Liver (tissue), 9 donors: ENCODE measurements around the gene MEGF11. TPM values are rescaled to one million over a fixed set of nuclear protein-coding genes. Genes with fewer than 3 reads are reported as not detected.

Source experiments
- DNase-seq: peaks from one replicate; pipeline ENCODE4 v3.0.0-alpha.2; 2017; ENCODE audit warnings: low spot score
- H3K27ac ChIP-seq, 2 donors: one replicate each; pipeline ENCODE4 v1.7.0; 2013; ENCODE audit warnings: inconsistent platforms in 2 of 2, low read length in 2 of 2, control low read depth in 1 of 2, low read depth in 1 of 2, mild to moderate bottlenecking in 1 of 2
- H3K27me3 ChIP-seq, 4 donors: one replicate each; pipeline versions ENCODE4 v1.6.1 to v1.7.0; 2013; ENCODE audit warnings: low read length in 3 of 4, inconsistent platforms in 1 of 4, mild to moderate bottlenecking in 1 of 4, moderate library complexity in 1 of 4; ENCODE audit not compliant: control insufficient read depth in 4 of 4, insufficient read depth in 4 of 4
- H3K36me3 ChIP-seq, 4 donors: one replicate each; pipeline versions ENCODE4 v1.6.1 to v1.7.0; 2013; ENCODE audit warnings: low read length in 3 of 4, mild to moderate bottlenecking in 3 of 4, low read depth in 1 of 4, moderate library complexity in 1 of 4; ENCODE audit not compliant: control insufficient read depth in 4 of 4, insufficient read depth in 3 of 4
- H3K4me1 ChIP-seq, 4 donors: one replicate each; pipeline versions ENCODE4 v1.6.1 to v1.7.0; 2013; ENCODE audit warnings: low read length in 3 of 4, mild to moderate bottlenecking in 3 of 4, moderate library complexity in 1 of 4; ENCODE audit not compliant: control insufficient read depth in 4 of 4, insufficient read depth in 4 of 4
- H3K4me3 ChIP-seq, 3 donors: one replicate each; pipeline versions ENCODE4 v1.6.1 to v1.7.0; 2013; ENCODE audit warnings: low read length in 3 of 3, control low read depth in 1 of 3, low read depth in 1 of 3, mild to moderate bottlenecking in 1 of 3
- H3K9ac ChIP-seq, 2 donors: one replicate each; pipeline ENCODE4 v1.7.0; 2013; ENCODE audit warnings: low read length in 2 of 2, mild to moderate bottlenecking in 2 of 2, moderate library complexity in 2 of 2, control low read depth in 1 of 2, low read depth in 1 of 2
- H3K9me3 ChIP-seq, 4 donors: one replicate each; pipeline versions ENCODE4 v1.6.1 to v1.7.0; 2013; ENCODE audit warnings: low read length in 3 of 4; ENCODE audit not compliant: control insufficient read depth in 4 of 4
- CTCF ChIP-seq: fragments of 150-350 bp; IDR thresholded peaks from 2 replicates; pipeline ENCODE4 v1.5.1; 2017; ENCODE audit warnings: improper control_type of control experiment, low read depth, low read length; ENCODE audit not compliant: missing input control
- EGR1 ChIP-seq, 2 donors: IDR thresholded peaks; 2 replicates each; pipeline ENCODE4 v1.6.1; 2016 to 2018; ENCODE audit warnings: antibody characterized with exemption in 2 of 2, low read depth in 2 of 2
- FOXA1 ChIP-seq: IDR thresholded peaks from 2 replicates; pipeline ENCODE4 v1.6.1; 2016; ENCODE audit warnings: antibody characterized with exemption
- FOXA2 ChIP-seq: IDR thresholded peaks from 2 replicates; pipeline ENCODE4 v1.6.1; 2016; ENCODE audit warnings: antibody characterized with exemption
- GABPA ChIP-seq, 2 donors: IDR thresholded peaks in 1 of 2; conservative IDR thresholded peaks in 1 of 2; 2 replicates each; pipeline ENCODE4 v1.6.1; 2016; ENCODE audit warnings: antibody characterized with exemption in 2 of 2, mild to moderate bottlenecking in 1 of 2, moderate library complexity in 1 of 2
- HNF4A ChIP-seq, 2 donors: conservative IDR thresholded peaks; 2 replicates each; pipeline ENCODE4 v1.6.1; 2016; ENCODE audit warnings: antibody characterized with exemption in 2 of 2, mild to moderate bottlenecking in 2 of 2
- HNF4G ChIP-seq: IDR thresholded peaks from 2 replicates; pipeline ENCODE4 v1.6.1; 2016; ENCODE audit warnings: antibody characterized with exemption
- JUND ChIP-seq, 2 donors: IDR thresholded peaks; 2 replicates each; pipeline ENCODE4 v1.6.1; 2016; ENCODE audit warnings: antibody characterized with exemption in 2 of 2
- NR2F2 ChIP-seq: IDR thresholded peaks from 2 replicates; pipeline ENCODE4 v1.6.1; 2016; ENCODE audit warnings: antibody characterized with exemption
- RXRA ChIP-seq, 2 donors: IDR thresholded peaks; 2 replicates each; pipeline ENCODE4 v1.6.1; 2017 to 2018; ENCODE audit warnings: antibody characterized with exemption in 2 of 2, mild to moderate bottlenecking in 1 of 2
- SP1 ChIP-seq: IDR thresholded peaks from 2 replicates; pipeline ENCODE4 v1.6.1; 2018; ENCODE audit warnings: antibody characterized with exemption, mild to moderate bottlenecking
- TAF1 ChIP-seq: conservative IDR thresholded peaks from 2 replicates; pipeline ENCODE4 v1.6.1; 2016; ENCODE audit warnings: antibody characterized with exemption, mild to moderate bottlenecking
- YY1 ChIP-seq: IDR thresholded peaks from 2 replicates; pipeline ENCODE4 v1.6.1; 2016; ENCODE audit warnings: antibody characterized with exemption, mild to moderate bottlenecking
- WGBS: extraction: QIAGEN DNeasy Blood & Tissue Kit; methylation state at CpG from one replicate; pipeline ENCODE4 v1.1.7; 2013; 5-methylcytosine and 5-hydroxymethylcytosine counted together
- polyA plus RNA-seq, 2 donors: library from polyadenylated mRNA; stranded (reverse) in 1 of 2; unstranded in 1 of 2; fragments of 200-250 nt in 1 of 2; fragments of >200 nt in 1 of 2; fragmentation: Nextera tagmentation in 1 of 2; extraction: Ambion mirVana in 1 of 2; gene quantifications; one replicate each; pipeline versions ENCODE4 v1.2.1 to v1.2.3, GENCODE V29; 2013 to 2015
- total RNA-seq, 2 donors: library from RNA; depleted of rRNA; stranded (reverse); fragments of >200 nt; gene quantifications; one replicate each; pipeline ENCODE4 v1.2.3, GENCODE V29; 2014
- TF ChIP-seq, protein P1 (sequence below): IDR thresholded peaks from 2 replicates; pipeline ENCODE4 v1.6.1; 2016; ENCODE audit warnings: antibody characterized with exemption
- TF ChIP-seq, protein P2 (sequence below): IDR thresholded peaks from 2 replicates; pipeline ENCODE4 v1.6.1; 2016; ENCODE audit warnings: antibody characterized with exemption
- TF ChIP-seq, protein P3 (sequence below): IDR thresholded peaks from 2 replicates; pipeline ENCODE4 v1.6.1; 2016; ENCODE audit warnings: antibody characterized with exemption, mild to moderate bottlenecking
- donor health status: healthy.
- donor health status: healthy.
- donor health status: healthy.
- donor health status: healthy.
- donor health status: healthy.

Gene MEGF11
- total and polyA plus RNA-seq, 4 donors, result under 0.01 to 0.51 (median 0.03) TPM; not detected in 1

GRCh38 chr15:66157507-66157906 is 96.0 kb downstream of the MEGF11 start:
- Histone ChIP-seq H3K36me3 (no peaks in the 10 kb centered on the region), H3K9me3 (no peaks in the 10 kb centered on the region), H3K27me3 (peaks cover 0 to 3% (median 0%) of the 10 kb centered on the region in 4 donors), H3K9ac (no peak overlapping the region), H3K4me1 (no peaks in the 10 kb centered on the region), H3K4me3 (no peak overlapping the region), H3K27ac (no peak overlapping the region)
- DNase-seq, result no peak
- WGBS, result 55% methylated on average over 2 of the region's 2 CpGs
- TF ChIP-seq HNF4A (conservative IDR thresholded peaks at IDR 0.05) (no peak), TAF1 (no peak), EGR1 (IDR thresholded peaks at IDR 0.05; ENCODE audit: low read depth in 2 of 2) (no peak), YY1 (no peak), SP1 (no peak), FOXA2 (no peak), RXRA (IDR thresholded peaks at IDR 0.05) (no peak), GABPA (IDR thresholded peaks at IDR 0.05 in 1 of 2, conservative IDR thresholded peaks at IDR 0.05 in 1 of 2) (no peak), HNF4G (no peak), CTCF (no peak)
- TF ChIP-seq, protein P1, sequence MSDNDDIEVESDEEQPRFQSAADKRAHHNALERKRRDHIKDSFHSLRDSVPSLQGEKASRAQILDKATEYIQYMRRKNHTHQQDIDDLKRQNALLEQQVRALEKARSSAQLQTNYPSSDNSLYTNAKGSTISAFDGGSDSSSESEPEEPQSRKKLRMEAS, result no peak
- TF ChIP-seq, protein P2, sequence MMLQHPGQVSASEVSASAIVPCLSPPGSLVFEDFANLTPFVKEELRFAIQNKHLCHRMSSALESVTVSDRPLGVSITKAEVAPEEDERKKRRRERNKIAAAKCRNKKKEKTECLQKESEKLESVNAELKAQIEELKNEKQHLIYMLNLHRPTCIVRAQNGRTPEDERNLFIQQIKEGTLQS, result no peak
- TF ChIP-seq, protein P3, sequence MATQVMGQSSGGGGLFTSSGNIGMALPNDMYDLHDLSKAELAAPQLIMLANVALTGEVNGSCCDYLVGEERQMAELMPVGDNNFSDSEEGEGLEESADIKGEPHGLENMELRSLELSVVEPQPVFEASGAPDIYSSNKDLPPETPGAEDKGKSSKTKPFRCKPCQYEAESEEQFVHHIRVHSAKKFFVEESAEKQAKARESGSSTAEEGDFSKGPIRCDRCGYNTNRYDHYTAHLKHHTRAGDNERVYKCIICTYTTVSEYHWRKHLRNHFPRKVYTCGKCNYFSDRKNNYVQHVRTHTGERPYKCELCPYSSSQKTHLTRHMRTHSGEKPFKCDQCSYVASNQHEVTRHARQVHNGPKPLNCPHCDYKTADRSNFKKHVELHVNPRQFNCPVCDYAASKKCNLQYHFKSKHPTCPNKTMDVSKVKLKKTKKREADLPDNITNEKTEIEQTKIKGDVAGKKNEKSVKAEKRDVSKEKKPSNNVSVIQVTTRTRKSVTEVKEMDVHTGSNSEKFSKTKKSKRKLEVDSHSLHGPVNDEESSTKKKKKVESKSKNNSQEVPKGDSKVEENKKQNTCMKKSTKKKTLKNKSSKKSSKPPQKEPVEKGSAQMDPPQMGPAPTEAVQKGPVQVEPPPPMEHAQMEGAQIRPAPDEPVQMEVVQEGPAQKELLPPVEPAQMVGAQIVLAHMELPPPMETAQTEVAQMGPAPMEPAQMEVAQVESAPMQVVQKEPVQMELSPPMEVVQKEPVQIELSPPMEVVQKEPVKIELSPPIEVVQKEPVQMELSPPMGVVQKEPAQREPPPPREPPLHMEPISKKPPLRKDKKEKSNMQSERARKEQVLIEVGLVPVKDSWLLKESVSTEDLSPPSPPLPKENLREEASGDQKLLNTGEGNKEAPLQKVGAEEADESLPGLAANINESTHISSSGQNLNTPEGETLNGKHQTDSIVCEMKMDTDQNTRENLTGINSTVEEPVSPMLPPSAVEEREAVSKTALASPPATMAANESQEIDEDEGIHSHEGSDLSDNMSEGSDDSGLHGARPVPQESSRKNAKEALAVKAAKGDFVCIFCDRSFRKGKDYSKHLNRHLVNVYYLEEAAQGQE, result no peak

GRCh38 chr15:66156310-66156975 is 97.1 kb downstream of the MEGF11 start:
- Histone ChIP-seq H3K27me3 (peaks cover 0 to 3% (median 0%) of the 10 kb centered on the region in 4 donors), H3K27ac (no peak overlapping the region), H3K4me3 (no peak overlapping the region), H3K36me3 (no peaks in the 10 kb centered on the region), H3K4me1 (no peaks in the 10 kb centered on the region), H3K9ac (no peak overlapping the region), H3K9me3 (no peaks in the 10 kb centered on the region)
- no peak for DNase-seq
- WGBS, result 72% methylated on average over 10 of the region's 10 CpGs
- no peak for TF ChIP-seq FOXA1
- no peak for TF ChIP-seq JUND (IDR thresholded peaks at IDR 0.05)
- TF ChIP-seq NR2F2, result no peak
- TF ChIP-seq YY1, result no peak
